Testis (tissue), 2 donors: ENCODE results near the gene ARAP2.

Experiments used
- POLR2A ChIP-seq: fragments of 450-650 bp; IDR thresholded peaks from one replicate; pipeline ENCODE4 v1.6.1; 2017; ENCODE audit warnings: antibody characterized with exemption, mild to moderate bottlenecking, moderate library complexity
- TF ChIP-seq, protein P1 (sequence below), 3 experiments: fragments of 450-650 bp in 2 of 3; fragments of 200-600 bp in 1 of 3; sonication (generic) in 1 of 3; IDR thresholded peaks; one replicate each; pipeline ENCODE4 v1.5.1; 2016 to 2019; ENCODE audit warnings: antibody characterized with exemption in 3 of 3, mild to moderate bottlenecking in 2 of 3, moderate library complexity in 1 of 3

GRCh38 chr4:36243355-36244256 is 708 bp downstream of the ARAP2 start:
- TF ChIP-seq POLR2A, result no peak
- TF ChIP-seq, protein P1, sequence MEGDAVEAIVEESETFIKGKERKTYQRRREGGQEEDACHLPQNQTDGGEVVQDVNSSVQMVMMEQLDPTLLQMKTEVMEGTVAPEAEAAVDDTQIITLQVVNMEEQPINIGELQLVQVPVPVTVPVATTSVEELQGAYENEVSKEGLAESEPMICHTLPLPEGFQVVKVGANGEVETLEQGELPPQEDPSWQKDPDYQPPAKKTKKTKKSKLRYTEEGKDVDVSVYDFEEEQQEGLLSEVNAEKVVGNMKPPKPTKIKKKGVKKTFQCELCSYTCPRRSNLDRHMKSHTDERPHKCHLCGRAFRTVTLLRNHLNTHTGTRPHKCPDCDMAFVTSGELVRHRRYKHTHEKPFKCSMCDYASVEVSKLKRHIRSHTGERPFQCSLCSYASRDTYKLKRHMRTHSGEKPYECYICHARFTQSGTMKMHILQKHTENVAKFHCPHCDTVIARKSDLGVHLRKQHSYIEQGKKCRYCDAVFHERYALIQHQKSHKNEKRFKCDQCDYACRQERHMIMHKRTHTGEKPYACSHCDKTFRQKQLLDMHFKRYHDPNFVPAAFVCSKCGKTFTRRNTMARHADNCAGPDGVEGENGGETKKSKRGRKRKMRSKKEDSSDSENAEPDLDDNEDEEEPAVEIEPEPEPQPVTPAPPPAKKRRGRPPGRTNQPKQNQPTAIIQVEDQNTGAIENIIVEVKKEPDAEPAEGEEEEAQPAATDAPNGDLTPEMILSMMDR (IDR thresholded peaks at IDR 0.05), result no peak
